CD14-positive monocyte (primary cell): Measurements from ENCODE around the gene MAGI3. TPM values are rescaled to one million over a fixed set of nuclear protein-coding genes. Genes with fewer than 3 reads are reported as not detected.

Source experiments
- DNase-seq, 3 donors: peaks; one replicate each; pipeline ENCODE4 v3.0.0-alpha.2; 2011 to 2022
- H2AFZ ChIP-seq: 2 replicates; pipeline ENCODE4 v1.6.0; 2012; ENCODE audit warnings: mild to moderate bottlenecking, low read depth, low read length, inconsistent platforms; ENCODE audit not compliant: insufficient read depth, poor library complexity, severe bottlenecking
- H3K27ac ChIP-seq, 2 donors: 1 replicate in 1 of 2; 2 replicates in 1 of 2; pipeline ENCODE4 v1.5.1; 2012 to 2013; ENCODE audit warnings: low read length in 2 of 2, control low read depth in 1 of 2, inconsistent platforms in 1 of 2, low read depth in 1 of 2, mild to moderate bottlenecking in 1 of 2
- H3K27me3 ChIP-seq, 2 donors: one replicate each; pipeline versions ENCODE4 v1.6.0 to v1.6.1; 2011 to 2013; ENCODE audit warnings: low read length in 2 of 2; ENCODE audit not compliant: control insufficient read depth in 2 of 2, insufficient read depth in 2 of 2
- H3K36me3 ChIP-seq, 2 donors: replicated peaks in 1 of 2; 1 replicate in 1 of 2; 2 replicates in 1 of 2; pipeline versions ENCODE4 v1.5.1 to v1.6.1; 2012 to 2013; ENCODE audit warnings: low read length in 2 of 2, control low read depth in 1 of 2, inconsistent platforms in 1 of 2, mild to moderate bottlenecking in 1 of 2; ENCODE audit not compliant: insufficient read depth in 2 of 2, control insufficient read depth in 1 of 2
- H3K4me1 ChIP-seq, 2 donors: 1 replicate in 1 of 2; 2 replicates in 1 of 2; pipeline versions ENCODE4 v1.5.1 to v1.6.1; 2012 to 2013; ENCODE audit warnings: low read length in 2 of 2, control low read depth in 1 of 2, inconsistent platforms in 1 of 2, mild to moderate bottlenecking in 1 of 2, moderate library complexity in 1 of 2; ENCODE audit not compliant: insufficient read depth in 2 of 2, control insufficient read depth in 1 of 2
- H3K4me2 ChIP-seq: replicated peaks from 2 replicates; pipeline ENCODE3; 2012; ENCODE audit warnings: low read length, moderate library complexity, mild to moderate bottlenecking; ENCODE audit not compliant: poor library complexity, severe bottlenecking; ENCODE audit errors: extremely low read depth
- H3K4me3 ChIP-seq, 3 experiments: fragments of 200-600 bp in 1 of 3; sonication (generic) in 1 of 3; replicated peaks in 1 of 3; 1 replicate in 2 of 3; 2 replicates in 1 of 3; pipeline ENCODE4 v1.5.1; 2011 to 2013; ENCODE audit warnings: low read length in 3 of 3, mild to moderate bottlenecking in 3 of 3, control low read depth in 2 of 3, low read depth in 2 of 3, inconsistent platforms in 1 of 3, moderate library complexity in 1 of 3
- H3K79me2 ChIP-seq: 2 replicates; pipeline ENCODE4 v1.6.0; 2012; ENCODE audit warnings: mild to moderate bottlenecking, control low read depth, inconsistent platforms, low read length, moderate library complexity; ENCODE audit not compliant: insufficient read depth
- H3K9ac ChIP-seq: 2 replicates; pipeline ENCODE4 v1.6.0; 2017; ENCODE audit warnings: low read length, mild to moderate bottlenecking; ENCODE audit not compliant: insufficient read depth, poor library complexity, severe bottlenecking
- H3K9me3 ChIP-seq, 2 donors: replicated peaks in 1 of 2; 1 replicate in 1 of 2; 2 replicates in 1 of 2; pipeline versions ENCODE4 v1.5.1 to v1.6.1; 2012 to 2013; ENCODE audit warnings: low read length in 2 of 2, control low read depth in 1 of 2; ENCODE audit not compliant: control insufficient read depth in 1 of 2, insufficient read depth in 1 of 2
- H4K20me1 ChIP-seq: 2 replicates; pipeline ENCODE4 v1.6.0; 2012; ENCODE audit warnings: mild to moderate bottlenecking, low read length, control low read depth, moderate library complexity; ENCODE audit not compliant: insufficient read depth
- H3K27ac Mint-ChIP-seq, 7 donors: one replicate each; pipeline ENCODE4 v1.8.0; 2020; ENCODE audit warnings: mild to moderate bottlenecking in 7 of 7, mixed read lengths in 7 of 7, moderate library complexity in 6 of 7, inconsistent platforms in 2 of 7
- H3K27me3 Mint-ChIP-seq, 3 donors: one replicate each; pipeline ENCODE4 v1.8.0; 2021 to 2022; ENCODE audit warnings: low read depth in 3 of 3, mild to moderate bottlenecking in 3 of 3, mixed read lengths in 3 of 3, moderate library complexity in 3 of 3, inconsistent platforms in 1 of 3
- H3K36me3 Mint-ChIP-seq, 2 donors: one replicate each; pipeline ENCODE4 v1.8.0; 2020; ENCODE audit warnings: mixed read lengths in 2 of 2, inconsistent platforms in 1 of 2, mild to moderate bottlenecking in 1 of 2
- H3K4me1 Mint-ChIP-seq: one replicate; pipeline ENCODE4 v1.8.0; 2020; ENCODE audit warnings: mild to moderate bottlenecking, mixed read lengths
- H3K4me3 Mint-ChIP-seq, 2 donors: one replicate each; pipeline ENCODE4 v1.8.0; 2020; ENCODE audit warnings: mild to moderate bottlenecking in 2 of 2, mixed read lengths in 2 of 2, moderate library complexity in 1 of 2
- H3K9me3 Mint-ChIP-seq, 7 donors: one replicate each; pipeline ENCODE4 v1.8.0; 2020 to 2022; ENCODE audit warnings: mixed read lengths in 7 of 7, mild to moderate bottlenecking in 6 of 7, moderate library complexity in 6 of 7, inconsistent platforms in 2 of 7
- intact Hi-C, 2 donors: fragments of 100-400 bp; cut with micrococcal nuclease; formaldehyde crosslinking; loops; one replicate each; pipeline versions ENCODE4 v1.15.0 to v1.15.1; 2023
- polyA plus RNA-seq, 3 donors: library from polyadenylated mRNA; depleted of rRNA in 1 of 3; unstranded in 2 of 3; stranded (reverse) in 1 of 3; fragments of 300-500 nt in 2 of 3; fragments of >200 nt in 1 of 3; fragmentation: Illumina TruSeq in 2 of 3; gene quantifications; 1 replicate in 2 of 3; 2 replicates in 1 of 3; pipeline ENCODE4 v1.2.3, GENCODE V29; 2012 to 2021
- TF ChIP-seq, protein P1 (sequence below): fragments of 200-600 bp; IDR thresholded peaks from one replicate; pipeline ENCODE4 v1.8.0; 2022; ENCODE audit warnings: antibody characterized with exemption, mild to moderate bottlenecking

The MAGI3 gene
- polyA plus RNA-seq, 3 donors = 0.36 to 0.58 (median 0.43) TPM

- Mint-ChIP-seq H3K4me3 (no peak overlapping the region), H3K9me3 (peaks cover 2 to 6% (median 6%) of the 10 kb centered on the region in 7 donors), H3K27ac (no peak overlapping the region), H3K27me3 (peaks cover 0 to 4% (median 0%) of the 10 kb centered on the region in 3 donors), H3K4me1 (peaks cover 4% of the 10 kb centered on the region), H3K36me3 (no peaks in the 10 kb centered on the region)
- no peak overlapping the region for H3K9ac ChIP-seq
- no peak overlapping the region for H2AFZ ChIP-seq
- no peaks in the 10 kb centered on the region for H3K79me2 ChIP-seq
- H3K27ac ChIP-seq = no peak overlapping the region
- H3K4me2 ChIP-seq = no peak overlapping the region
- TF ChIP-seq, protein P1, sequence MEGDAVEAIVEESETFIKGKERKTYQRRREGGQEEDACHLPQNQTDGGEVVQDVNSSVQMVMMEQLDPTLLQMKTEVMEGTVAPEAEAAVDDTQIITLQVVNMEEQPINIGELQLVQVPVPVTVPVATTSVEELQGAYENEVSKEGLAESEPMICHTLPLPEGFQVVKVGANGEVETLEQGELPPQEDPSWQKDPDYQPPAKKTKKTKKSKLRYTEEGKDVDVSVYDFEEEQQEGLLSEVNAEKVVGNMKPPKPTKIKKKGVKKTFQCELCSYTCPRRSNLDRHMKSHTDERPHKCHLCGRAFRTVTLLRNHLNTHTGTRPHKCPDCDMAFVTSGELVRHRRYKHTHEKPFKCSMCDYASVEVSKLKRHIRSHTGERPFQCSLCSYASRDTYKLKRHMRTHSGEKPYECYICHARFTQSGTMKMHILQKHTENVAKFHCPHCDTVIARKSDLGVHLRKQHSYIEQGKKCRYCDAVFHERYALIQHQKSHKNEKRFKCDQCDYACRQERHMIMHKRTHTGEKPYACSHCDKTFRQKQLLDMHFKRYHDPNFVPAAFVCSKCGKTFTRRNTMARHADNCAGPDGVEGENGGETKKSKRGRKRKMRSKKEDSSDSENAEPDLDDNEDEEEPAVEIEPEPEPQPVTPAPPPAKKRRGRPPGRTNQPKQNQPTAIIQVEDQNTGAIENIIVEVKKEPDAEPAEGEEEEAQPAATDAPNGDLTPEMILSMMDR = no peak
- no peaks in the 10 kb centered on the region for H3K4me1 ChIP-seq
- H3K27me3 ChIP-seq = no peaks in the 10 kb centered on the region
- H4K20me1 ChIP-seq = no peaks in the 10 kb centered on the region
- H3K9me3 ChIP-seq = no peaks in the 10 kb centered on the region
- no peaks in the 10 kb centered on the region for H3K36me3 ChIP-seq
- no peak for DNase-seq
- intact Hi-C loops = no loop called here
- H3K4me3 ChIP-seq = no peak overlapping the region
Observed at GRCh38 chr1:113517346-113517745, 127.0 kb downstream of the MAGI3 start.

DNA sequence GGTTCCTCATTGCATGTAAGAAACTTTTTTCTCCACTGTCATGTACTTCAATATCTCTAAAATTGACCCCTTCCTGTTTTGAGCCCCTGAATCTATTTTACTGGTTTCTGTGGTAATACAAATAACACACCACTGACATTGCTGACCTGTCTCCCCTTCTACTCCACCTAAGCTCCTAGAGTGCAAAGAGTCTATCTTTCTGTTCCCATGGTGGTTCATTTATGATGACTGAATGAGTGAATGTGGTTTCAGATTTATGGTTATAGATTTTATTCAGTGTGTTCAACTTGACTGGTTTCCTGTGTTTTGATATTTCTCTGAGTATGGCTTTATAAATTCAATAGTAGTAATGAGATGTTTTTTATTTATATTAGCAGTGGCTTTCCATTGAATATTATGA, 127.7 kb downstream of the MAGI3 start:
- no peaks in the 10 kb centered on the region for H4K20me1 ChIP-seq
- no peak overlapping the region for H3K27ac ChIP-seq
- DNase-seq = no peak
- H3K4me2 ChIP-seq = no peak overlapping the region
- Mint-ChIP-seq H3K4me1 (peaks cover 4% of the 10 kb centered on the region), H3K27ac (no peak overlapping the region), H3K36me3 (no peaks in the 10 kb centered on the region), H3K27me3 (peaks cover 0 to 4% (median 0%) of the 10 kb centered on the region in 3 donors), H3K4me3 (no peak overlapping the region), H3K9me3 (peaks cover 3 to 7% (median 4%) of the 10 kb centered on the region in 7 donors)
- TF ChIP-seq, protein P1 = no peak
- H3K79me2 ChIP-seq = no peaks in the 10 kb centered on the region
- no peak overlapping the region for H3K4me3 ChIP-seq
- intact Hi-C loops = no loop called here
- no peaks in the 10 kb centered on the region for H3K36me3 ChIP-seq
- no peaks in the 10 kb centered on the region for H3K4me1 ChIP-seq
- H3K9me3 ChIP-seq = no peaks in the 10 kb centered on the region
- no peak overlapping the region for H3K9ac ChIP-seq
- no peak overlapping the region for H2AFZ ChIP-seq
- H3K27me3 ChIP-seq = no peaks in the 10 kb centered on the region
